A549 (cell line): ENCODE results near the gene PUS1. TPM values are rescaled to one million over a fixed set of nuclear protein-coding genes. Genes with fewer than 3 reads are reported as not detected.

Experiments used
- ATAC-seq, 2 experiments: fragments of 200-7000 bp in 1 of 2; fragments of >200 bp in 1 of 2; cut with Nextera tagmentation in 1 of 2; cut with Tn5 transposase in 1 of 2; 3 replicates each; pipeline versions ENCODE4 v1.8.0 to v1.9.1; 2018 to 2020; ENCODE audit warnings: mild to moderate bottlenecking in 1 of 2, moderate library complexity in 1 of 2
- CTCF ChIA-PET: fragments of 300-600 bp; sonication (Branson Sonifier 250); formaldehyde crosslinking; extraction: SDS; loops from one replicate; lab custom pipeline; 2021; ENCODE audit warnings: antibody characterized with exemption, inconsistent platforms; lab: Yijun Ruan, JAX
- POLR2A ChIA-PET: fragments of 350-600 bp; formaldehyde crosslinking; extraction: SDS; loops from one replicate; lab custom pipeline; 2021; ENCODE audit warnings: antibody characterized with exemption, inconsistent platforms; lab: Yijun Ruan, JAX
- DNase-seq, 2 experiments: peaks; one replicate each; pipeline versions ENCODE4 v3.0.0 to v3.0.0-alpha.2; 2011 to 2016; ENCODE audit warnings: low read depth in 1 of 2, low spot score in 1 of 2
- FAIRE-seq: peaks from 2 replicates; lab custom pipeline; 2011; peaks lifted over from hg19 to GRCh38; lab: Jason Lieb, UNC
- H3K27ac ChIP-seq, 2 experiments: fragments of >200 bp; sonication (Bioruptor Twin); formaldehyde crosslinking; 3 replicates each; pipeline ENCODE4 v1.5.1; 2016 to 2017
- H3K4me1 ChIP-seq: fragments of >200 bp; sonication (Bioruptor Twin); formaldehyde crosslinking; 3 replicates; pipeline ENCODE4 v1.6.1; 2016
- H3K4me2 ChIP-seq: fragments of >200 bp; sonication (Bioruptor Twin); formaldehyde crosslinking; 3 replicates; pipeline ENCODE4 v1.6.1; 2016
- H3K4me3 ChIP-seq: fragments of >200 bp; sonication (Bioruptor Twin); formaldehyde crosslinking; 3 replicates; pipeline ENCODE4 v1.5.1; 2016
- H3K9me3 ChIP-seq: fragments of >200 bp; sonication (Bioruptor Twin); formaldehyde crosslinking; 3 replicates; pipeline ENCODE4 v1.6.1; 2016
- BCL3 ChIP-seq: fragments of >200 bp; sonication (Bioruptor Twin); formaldehyde crosslinking; IDR thresholded peaks from 3 replicates; pipeline ENCODE4 v1.6.1; 2016
- CEBPB ChIP-seq, 2 experiments: fragments of >200 bp in 1 of 2; sonication (Bioruptor Twin) in 1 of 2; formaldehyde crosslinking in 1 of 2; IDR thresholded peaks; 2 replicates each; pipeline ENCODE4 v1.6.1; 2012 to 2016
- CTCF ChIP-seq: fragments of >200 bp; sonication (Bioruptor Twin); formaldehyde crosslinking; IDR thresholded peaks from 3 replicates; pipeline ENCODE4 v1.5.1; 2016
- ELK1 ChIP-seq: fragments of 150-350 bp; IDR thresholded peaks from 2 replicates; pipeline ENCODE4 v1.6.1; 2014; ENCODE audit warnings: low read depth, mild to moderate bottlenecking, low read length
- HDAC2 ChIP-seq: fragments of 200-600 bp; sonication (generic); IDR thresholded peaks from 2 replicates; pipeline ENCODE4 v1.6.1; 2016
- HEYL ChIP-seq: fragments of 250-450 bp; sonication (Bioruptor Pico); IDR thresholded peaks from 2 replicates; pipeline ENCODE4 v1.8.0; 2021; ENCODE audit warnings: mild to moderate bottlenecking, moderate library complexity
- JUN ChIP-seq, 2 experiments: fragments of >200 bp; sonication (Bioruptor Twin); formaldehyde crosslinking; IDR thresholded peaks; 2 replicates in 1 of 2; 3 replicates in 1 of 2; pipeline ENCODE4 v1.6.1; 2016 to 2017
- KDM1A ChIP-seq: fragments of 200-600 bp; sonication (generic); IDR thresholded peaks from 2 replicates; pipeline ENCODE4 v1.6.1; 2016; ENCODE audit warnings: low read depth, mild to moderate bottlenecking
- KDM5A ChIP-seq: fragments of 200-600 bp; sonication (generic); IDR thresholded peaks from 2 replicates; pipeline ENCODE4 v1.6.1; 2016; ENCODE audit warnings: antibody characterized with exemption, mild to moderate bottlenecking
- MAFK ChIP-seq: fragments of 450-650 bp; IDR thresholded peaks from 2 replicates; pipeline ENCODE4 v1.6.1; 2014; ENCODE audit not compliant: partially characterized antibody
- MAX ChIP-seq: IDR thresholded peaks from 2 replicates; pipeline ENCODE4 v1.6.1; 2012
- MAZ ChIP-seq: fragments of 150-350 bp; IDR thresholded peaks from 2 replicates; pipeline ENCODE4 v1.6.1; 2014; ENCODE audit warnings: antibody characterized with exemption, low read depth, low read length, borderline replicate concordance
- NFE2L2 ChIP-seq: fragments of 150-350 bp; conservative IDR thresholded peaks from 2 replicates; pipeline ENCODE4 v1.6.1; 2014; ENCODE audit warnings: low read length
- NR3C1 ChIP-seq: fragments of >200 bp; sonication (Bioruptor Twin); formaldehyde crosslinking; IDR thresholded peaks from 3 replicates; pipeline ENCODE4 v1.6.1; 2017
- PBX3 ChIP-seq: IDR thresholded peaks from 2 replicates; pipeline ENCODE4 v1.6.1; 2012
- POLR2A ChIP-seq: IDR thresholded peaks from 2 replicates; pipeline ENCODE4 v1.6.1; 2012; ENCODE audit warnings: mild to moderate bottlenecking, low read length
- POLR2AphosphoS2 ChIP-seq: conservative IDR thresholded peaks from 2 replicates; pipeline ENCODE4 v1.6.1; 2012; ENCODE audit warnings: low read length, improper control_type of control experiment, inconsistent platforms
- RARB ChIP-seq: fragments of 250-450 bp; sonication (Bioruptor Pico); IDR thresholded peaks from 2 replicates; pipeline ENCODE4 v1.8.0; 2021; ENCODE audit warnings: mild to moderate bottlenecking, moderate library complexity
- RCOR1 ChIP-seq: fragments of 150-350 bp; IDR thresholded peaks from 2 replicates; pipeline ENCODE4 v1.6.1; 2014; ENCODE audit warnings: antibody characterized with exemption, low read length, low read depth
- TP53 ChIP-seq: fragments of 250-450 bp; sonication (Bioruptor Pico); IDR thresholded peaks from 2 replicates; pipeline ENCODE4 v1.5.0; 2021; ENCODE audit warnings: mild to moderate bottlenecking, moderate library complexity
- ZC3H11A ChIP-seq: fragments of 450-650 bp; IDR thresholded peaks from 2 replicates; pipeline ENCODE4 v1.6.1; 2014; ENCODE audit warnings: antibody characterized with exemption, mild to moderate bottlenecking
- ZNF302 ChIP-seq: fragments of 250-450 bp; sonication (Bioruptor Pico); IDR thresholded peaks from 2 replicates; pipeline ENCODE4 v1.9.0; 2021; ENCODE audit warnings: inconsistent platforms, mild to moderate bottlenecking, moderate library complexity
- WGBS: methylation state at CpG from one replicate; pipeline ENCODE4 v1.1.6; 2017; ENCODE audit errors: missing lambda C conversion rate; 5-methylcytosine and 5-hydroxymethylcytosine counted together
- polyA plus RNA-seq, 4 experiments: library from polyadenylated mRNA; depleted of rRNA in 3 of 4; stranded (reverse); fragments of >200 nt; fragmentation: RNase III in 1 of 4; extraction: RNeasy Plus Mini Kit Qiagen cat#74134 plus additional on column Dnase treatment in 1 of 4; gene quantifications; 2 replicates in 3 of 4; 3 replicates in 1 of 4; pipeline ENCODE4 v1.2.3, GENCODE V29; 2011 to 2017
- TF ChIP-seq, protein P1 (sequence below): fragments of 450-650 bp; IDR thresholded peaks from 2 replicates; pipeline ENCODE4 v1.6.1; 2014; ENCODE audit warnings: antibody characterized with exemption

PUS1 gene
- polyA plus RNA-seq, 2 of the 4 experiments (the other 2 are of a cell fraction): 51.1 to 62.8 TPM

DNA sequence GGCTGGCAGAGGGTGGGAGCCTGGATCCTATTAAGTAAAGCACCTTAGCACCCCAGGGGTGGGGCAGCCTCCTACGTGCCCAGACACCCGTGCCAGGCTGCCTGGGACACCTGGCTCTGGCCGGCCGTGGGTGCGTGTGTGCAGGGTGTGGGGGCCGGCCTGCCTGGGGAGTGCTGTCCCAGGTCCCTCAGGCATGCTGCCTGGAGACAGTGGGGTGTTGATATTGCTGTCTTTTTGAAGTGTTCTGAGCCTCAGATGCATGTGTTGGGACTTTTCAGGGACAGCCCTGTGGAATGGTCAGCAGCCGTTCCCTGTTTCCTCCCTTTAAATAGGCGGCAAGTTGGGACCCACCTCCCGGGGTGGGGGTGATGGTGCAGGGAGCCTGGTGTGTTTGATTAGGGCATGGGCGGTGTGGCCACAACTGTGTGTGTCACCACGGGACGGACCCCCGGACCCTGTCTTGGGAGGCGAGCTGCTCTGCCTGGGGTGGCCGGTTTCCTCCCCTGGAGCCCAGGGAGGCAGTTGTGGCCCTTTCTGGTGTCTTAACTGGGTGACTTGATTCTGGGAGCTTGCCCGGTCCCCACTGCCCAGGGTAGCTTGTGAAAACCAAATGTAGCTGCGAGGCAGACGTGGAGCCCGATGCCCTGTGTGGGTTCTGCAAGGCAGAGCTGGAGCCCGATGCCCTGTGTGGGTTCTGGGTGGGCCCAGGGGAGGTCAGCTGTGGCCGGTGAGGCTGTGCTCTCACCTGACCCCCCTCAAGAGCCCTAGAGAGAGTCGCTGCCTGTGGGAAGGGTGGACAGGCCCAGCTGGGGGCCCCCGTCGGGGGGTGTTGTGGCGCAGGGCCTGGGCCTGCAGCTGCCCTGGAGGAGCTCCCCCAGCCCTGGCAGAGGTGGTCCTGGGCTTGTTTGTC, 26.5 kb upstream of the PUS1 start:
- no peak overlapping the region for H3K4me3 ChIP-seq
- no peak overlapping the region for H3K4me2 ChIP-seq
- CTCF ChIA-PET: interaction anchor here (2.6 kb wide), 1 partner anchor 51 kb away, joined by 14 read pairs; no protein-coding TSS in a partner anchor
- H3K4me1 ChIP-seq: peaks cover 48% of the 10 kb centered on the region
- DNase-seq (no peak), FAIRE-seq (no peak), ATAC-seq (peak; percentile 1 to 3; a peak in 4 of 6 replicates)
- WGBS: 86% methylated on average over 18 of the region's 25 CpGs
- H3K9me3 ChIP-seq: no peaks in the 10 kb centered on the region
- TF ChIP-seq POLR2AphosphoS2: peak; percentile 30; the same call in 1 of the 2 replicates
- TF ChIP-seq HDAC2: no peak
- TF ChIP-seq, all 56 proteins: peak for 1
- peak overlapping the region in 1 of 2 experiments; percentile 68; a peak in 2 of 6 replicates for H3K27ac ChIP-seq
- POLR2A ChIA-PET: no interaction called here

GRCh38 chr12:131903270-131904255, 25.5 kb upstream of the PUS1 start:
- ATAC-seq (peak in 1 of 2 experiments; percentile 1; a peak in 2 of 6 replicates), FAIRE-seq (no peak), DNase-seq (no peak)
- Histone ChIP-seq H3K9me3 (no peaks in the 10 kb centered on the region), H3K27ac (peak overlapping the region in 1 of 2 experiments; percentile 68; a peak in 2 of 6 replicates), H3K4me2 (no peak overlapping the region), H3K4me1 (peaks cover 45% of the 10 kb centered on the region), H3K4me3 (no peak overlapping the region)
- ChIA-PET POLR2A (no interaction called here), CTCF (interaction anchor here (0.6 to 2.6 kb wide), 3 partner anchors 7 to 52 kb away, joined by 3 to 14 read pairs (median 3); no protein-coding TSS in a partner anchor)
- WGBS: 89% methylated on average over 9 of the region's 13 CpGs
- TF ChIP-seq TP53 (CRISPR knock-in tag) (no peak), HEYL (CRISPR knock-in tag) (no peak), NR3C1 (no peak), RCOR1 (no peak), RARB (no peak), JUN (IDR thresholded peaks at IDR 0.05) (no peak), CTCF (no peak), POLR2A (no peak), MAZ (no peak), NFE2L2 (no peak), PBX3 (no peak), HDAC2 (no peak), BCL3 (no peak)

- ChIA-PET POLR2A (no interaction called here), CTCF (interaction anchor here (1.0 to 2.6 kb wide), 2 partner anchors 8 to 53 kb away, joined by 3 to 14 read pairs; no protein-coding TSS in a partner anchor)
- Histone ChIP-seq H3K9me3 (no peaks in the 10 kb centered on the region), H3K4me1 (peaks cover 49% of the 10 kb centered on the region), H3K4me3 (no peak overlapping the region), H3K27ac (peak overlapping the region in 1 of 2 experiments; percentile 30; a peak in 2 of 6 replicates), H3K4me2 (no peak overlapping the region)
- ATAC-seq: no peak
- 94% methylated on average over 4 of the region's 5 CpGs for WGBS
- DNase-seq: no peak
- no peak for FAIRE-seq
- no peak for TF ChIP-seq PBX3
- TF ChIP-seq KDM5A: no peak
- no peak for TF ChIP-seq ELK1
- TF ChIP-seq ZNF302 (CRISPR knock-in tag): no peak
- TF ChIP-seq KDM1A: no peak
- no peak for TF ChIP-seq MAFK
- no peak for TF ChIP-seq MAX
- TF ChIP-seq POLR2AphosphoS2: no peak
- TF ChIP-seq, protein P1, sequence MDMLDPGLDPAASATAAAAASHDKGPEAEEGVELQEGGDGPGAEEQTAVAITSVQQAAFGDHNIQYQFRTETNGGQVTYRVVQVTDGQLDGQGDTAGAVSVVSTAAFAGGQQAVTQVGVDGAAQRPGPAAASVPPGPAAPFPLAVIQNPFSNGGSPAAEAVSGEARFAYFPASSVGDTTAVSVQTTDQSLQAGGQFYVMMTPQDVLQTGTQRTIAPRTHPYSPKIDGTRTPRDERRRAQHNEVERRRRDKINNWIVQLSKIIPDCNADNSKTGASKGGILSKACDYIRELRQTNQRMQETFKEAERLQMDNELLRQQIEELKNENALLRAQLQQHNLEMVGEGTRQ: no peak
- no peak for TF ChIP-seq CEBPB (IDR thresholded peaks at IDR 0.05)
- TF ChIP-seq ZC3H11A: no peak
Measured at GRCh38 chr12:131904346-131904745, 24.7 kb upstream of the PUS1 start.
